ENCODE data around the gene PNMA8A. TPM values are rescaled to one million over a fixed set of nuclear protein-coding genes. Genes with fewer than 3 reads are reported as not detected.

Gene PNMA8A
- total RNA-seq, 4 donors from 2014 or later = 1.4 to 5.3 (median 2.5) TPM

DNA sequence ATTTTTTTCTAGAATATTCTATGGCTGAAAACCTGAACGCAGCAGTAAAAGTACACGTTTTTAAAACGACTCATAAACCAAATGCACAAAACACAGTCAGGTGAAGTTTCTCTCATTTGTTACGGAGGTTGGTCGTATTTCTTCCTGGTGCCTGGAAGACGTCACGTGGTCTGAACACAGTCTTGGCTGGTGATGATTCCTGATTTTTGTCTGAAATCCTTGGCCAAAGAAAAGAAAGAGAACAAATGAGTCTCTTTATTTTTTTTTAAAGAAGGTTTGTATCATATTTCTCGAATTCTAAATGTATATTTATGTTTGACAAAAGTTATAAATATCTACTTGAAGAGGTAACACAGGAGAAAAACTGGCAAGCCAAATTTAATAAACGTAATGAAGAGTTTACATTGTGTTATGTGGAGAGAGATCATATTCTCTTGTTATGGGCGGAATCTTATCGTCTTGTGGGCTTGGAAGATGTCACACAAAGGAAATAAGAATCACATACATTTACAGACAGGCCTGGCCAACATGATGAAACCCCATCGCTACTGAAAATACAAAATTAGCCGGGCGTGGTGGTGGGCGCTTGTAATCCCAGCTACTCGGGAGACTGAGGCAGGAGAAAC lies 10.0 kb upstream of the PNMA8A start:
- Histone ChIP-seq H3K9me3 (no peaks in the 10 kb centered on the region), H3K27me3 (peaks cover 0 to 25% (median 0%) of the 10 kb centered on the region in 4 donors), H3K27ac (replicated peaks in 1 of 4) (peak overlapping the region; percentile 39 to 74 (median 63)), H3K4me1 (peaks cover 0 to 19% (median 17%) of the 10 kb centered on the region in 4 donors), H3K36me3 (no peaks in the 10 kb centered on the region), H3K4me3 (peak overlapping the region in 1 of 4 donors; percentile 0)
- 45% methylated on average over 16 of the region's 16 CpGs for WGBS
- TF ChIP-seq EP300 (IDR thresholded peaks at IDR 0.05) (no peak), POLR2AphosphoS5 (IDR thresholded peaks at IDR 0.05) (no peak), POLR2A (IDR thresholded peaks at IDR 0.05; ENCODE audit: low read depth) (no peak)
- TF ChIP-seq, protein P1, sequence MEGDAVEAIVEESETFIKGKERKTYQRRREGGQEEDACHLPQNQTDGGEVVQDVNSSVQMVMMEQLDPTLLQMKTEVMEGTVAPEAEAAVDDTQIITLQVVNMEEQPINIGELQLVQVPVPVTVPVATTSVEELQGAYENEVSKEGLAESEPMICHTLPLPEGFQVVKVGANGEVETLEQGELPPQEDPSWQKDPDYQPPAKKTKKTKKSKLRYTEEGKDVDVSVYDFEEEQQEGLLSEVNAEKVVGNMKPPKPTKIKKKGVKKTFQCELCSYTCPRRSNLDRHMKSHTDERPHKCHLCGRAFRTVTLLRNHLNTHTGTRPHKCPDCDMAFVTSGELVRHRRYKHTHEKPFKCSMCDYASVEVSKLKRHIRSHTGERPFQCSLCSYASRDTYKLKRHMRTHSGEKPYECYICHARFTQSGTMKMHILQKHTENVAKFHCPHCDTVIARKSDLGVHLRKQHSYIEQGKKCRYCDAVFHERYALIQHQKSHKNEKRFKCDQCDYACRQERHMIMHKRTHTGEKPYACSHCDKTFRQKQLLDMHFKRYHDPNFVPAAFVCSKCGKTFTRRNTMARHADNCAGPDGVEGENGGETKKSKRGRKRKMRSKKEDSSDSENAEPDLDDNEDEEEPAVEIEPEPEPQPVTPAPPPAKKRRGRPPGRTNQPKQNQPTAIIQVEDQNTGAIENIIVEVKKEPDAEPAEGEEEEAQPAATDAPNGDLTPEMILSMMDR (IDR thresholded peaks at IDR 0.05) = no peak
- intact Hi-C loops (cut with DNase I) = no loop called here
- DNase-seq (ENCODE audit: extremely low spot score) = no peak

DNA sequence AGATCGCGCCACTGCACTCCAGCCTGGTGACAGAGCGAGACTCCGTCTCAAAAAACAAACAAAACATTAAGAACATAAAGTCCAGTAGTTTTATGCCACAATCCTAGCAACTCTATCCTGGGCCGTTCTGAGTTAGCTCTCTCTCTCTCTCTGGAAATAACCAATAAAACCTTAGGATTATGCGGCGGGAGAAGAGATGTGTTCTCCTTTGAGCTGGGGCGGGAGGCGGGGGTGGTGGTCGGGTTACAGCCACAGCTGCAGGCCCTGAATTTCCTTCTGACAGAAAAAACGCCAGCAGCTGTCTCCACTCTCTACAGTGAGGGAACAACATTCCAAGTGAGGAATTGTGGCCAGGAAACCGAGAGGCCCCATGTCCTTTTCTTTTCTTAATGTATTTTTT lies 9.1 kb upstream of the PNMA8A start:
- H3K27me3 ChIP-seq = peaks cover 0 to 25% (median 0%) of the 10 kb centered on the region in 4 donors
- no peaks in the 10 kb centered on the region for H3K36me3 ChIP-seq
- no peaks in the 10 kb centered on the region for H3K9me3 ChIP-seq
- peak overlapping the region; percentile 39 to 74 (median 63) for H3K27ac ChIP-seq (replicated peaks in 1 of 4)
- intact Hi-C loops (cut with DNase I) = no loop called here
- TF ChIP-seq POLR2AphosphoS5 (IDR thresholded peaks at IDR 0.05) = peak in 1 of 2 donors; percentile 13
- TF ChIP-seq POLR2A (IDR thresholded peaks at IDR 0.05; ENCODE audit: low read depth) = no peak
- DNase-seq (ENCODE audit: extremely low spot score) = no peak
- peak overlapping the region in 1 of 4 donors; percentile 0 for H3K4me3 ChIP-seq
- 30% methylated on average over 11 of the region's 12 CpGs for WGBS
- H3K4me1 ChIP-seq = peaks cover 0 to 19% (median 17%) of the 10 kb centered on the region in 4 donors

DNA sequence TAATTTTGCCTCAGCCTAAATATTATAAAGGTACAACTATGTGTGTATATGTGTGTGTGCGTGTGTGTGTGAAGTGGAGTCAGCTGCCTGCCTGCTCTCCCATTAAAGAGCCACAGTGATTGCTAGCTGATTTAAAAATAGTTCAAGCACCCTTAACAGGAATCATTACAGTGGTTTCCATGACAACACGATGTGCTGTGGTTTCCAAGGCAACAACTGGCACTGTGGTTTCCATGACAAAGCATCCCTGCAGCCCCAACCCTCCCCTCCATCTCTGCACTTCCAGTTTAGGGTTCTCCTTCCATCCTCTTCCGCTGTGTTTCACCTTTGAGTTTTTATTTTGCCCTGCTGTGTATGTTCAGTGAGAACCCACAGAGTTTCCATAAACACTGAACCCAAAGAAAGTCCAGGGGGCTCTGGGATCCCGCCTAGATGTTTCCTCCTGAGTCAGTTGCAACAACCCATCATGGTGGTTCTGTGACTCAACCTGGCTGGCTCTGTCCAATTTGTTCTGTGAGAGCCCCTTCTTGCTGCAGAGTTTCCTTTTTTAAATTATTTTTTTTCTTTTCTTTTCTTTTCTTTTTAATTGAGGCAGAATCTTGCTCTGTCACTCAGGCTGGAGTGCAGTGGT lies 7.1 kb upstream of the PNMA8A start:
- H3K4me1 ChIP-seq = peaks cover 0 to 19% (median 17%) of the 10 kb centered on the region in 4 donors
- TF ChIP-seq, protein P1 (IDR thresholded peaks at IDR 0.05) = no peak
- no peak for TF ChIP-seq EP300 (IDR thresholded peaks at IDR 0.05)
- no peak for TF ChIP-seq POLR2AphosphoS5 (IDR thresholded peaks at IDR 0.05)
- TF ChIP-seq POLR2A (IDR thresholded peaks at IDR 0.05; ENCODE audit: low read depth) = no peak
- peaks cover 0 to 32% (median 0%) of the 10 kb centered on the region in 4 donors for H3K27me3 ChIP-seq
- no peak for DNase-seq (ENCODE audit: extremely low spot score)
- H3K4me3 ChIP-seq = no peak overlapping the region
- no peak overlapping the region for H3K27ac ChIP-seq (replicated peaks in 1 of 4)
- intact Hi-C loops (cut with DNase I) = no loop called here
- 58% methylated on average over 4 of the region's 4 CpGs for WGBS
- H3K9me3 ChIP-seq = no peaks in the 10 kb centered on the region
- no peaks in the 10 kb centered on the region for H3K36me3 ChIP-seq

DNA sequence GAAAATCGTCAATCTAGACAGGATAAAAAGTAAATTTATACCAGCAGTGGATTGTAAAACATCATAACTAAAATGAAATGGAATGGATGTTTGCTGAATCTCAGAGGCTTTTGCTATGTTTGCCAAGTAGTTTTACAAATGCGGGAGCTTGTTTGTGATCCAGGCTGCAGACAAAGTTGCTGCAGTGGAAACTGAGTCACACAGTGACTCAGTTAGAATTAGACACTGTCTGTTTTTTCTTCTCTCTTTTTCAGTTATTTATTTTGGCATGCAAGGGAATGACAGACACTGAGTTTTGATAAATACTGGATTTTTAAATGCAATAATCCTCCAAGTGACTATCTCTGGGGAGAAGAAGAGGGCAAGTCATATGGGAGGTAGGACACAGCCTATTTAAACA lies 4.6 kb upstream of the PNMA8A start:
- H3K4me3 ChIP-seq = no peak overlapping the region
- H3K27me3 ChIP-seq = peaks cover 0 to 19% (median 0%) of the 10 kb centered on the region in 4 donors
- no peaks in the 10 kb centered on the region for H3K9me3 ChIP-seq
- DNase-seq (ENCODE audit: extremely low spot score) = no peak
- no peaks in the 10 kb centered on the region for H3K36me3 ChIP-seq
- intact Hi-C loops (cut with DNase I) = no loop called here
- no peak overlapping the region for H3K27ac ChIP-seq (replicated peaks in 1 of 4)
- WGBS = 72% methylated on average over 2 of the region's 2 CpGs
- TF ChIP-seq POLR2AphosphoS5 (IDR thresholded peaks at IDR 0.05) = no peak
- no peak for TF ChIP-seq EP300 (IDR thresholded peaks at IDR 0.05)
- TF ChIP-seq, protein P1 (IDR thresholded peaks at IDR 0.05) = no peak
- TF ChIP-seq POLR2A (IDR thresholded peaks at IDR 0.05; ENCODE audit: low read depth) = no peak
- H3K4me1 ChIP-seq = peaks cover 11 to 22% (median 22%) of the 10 kb centered on the region in 4 donors

DNA sequence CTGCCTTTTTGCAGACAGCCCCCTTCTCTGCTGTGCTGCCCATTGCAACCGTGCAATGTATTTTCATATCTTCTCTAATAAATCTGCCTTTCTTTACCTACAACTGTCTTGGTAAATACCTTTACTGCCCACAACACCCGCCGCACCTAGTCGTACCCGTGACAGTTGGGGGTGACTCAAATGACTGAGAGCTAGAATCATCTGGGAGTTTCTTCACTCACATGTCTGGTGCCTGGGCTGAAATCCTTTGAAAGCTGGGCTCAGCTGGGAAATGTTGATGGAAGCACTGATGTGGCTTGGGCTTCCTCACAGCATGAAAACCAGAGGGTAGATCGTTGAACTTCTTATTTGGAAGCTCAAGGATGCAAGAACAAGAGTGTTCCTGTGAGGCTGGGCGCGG lies 2.8 kb upstream of the PNMA8A start:
- Histone ChIP-seq H3K27me3 (peaks cover 0 to 12% (median 0%) of the 10 kb centered on the region in 4 donors), H3K36me3 (no peaks in the 10 kb centered on the region), H3K4me3 (no peak overlapping the region), H3K27ac (replicated peaks in 1 of 4) (no peak overlapping the region), H3K9me3 (no peaks in the 10 kb centered on the region), H3K4me1 (peaks cover 14 to 18% (median 15%) of the 10 kb centered on the region in 4 donors)
- 95% methylated on average over 8 of the region's 8 CpGs for WGBS
- intact Hi-C loops (cut with DNase I) = no loop called here
- no peak for DNase-seq (ENCODE audit: extremely low spot score)
- TF ChIP-seq POLR2A (IDR thresholded peaks at IDR 0.05; ENCODE audit: low read depth) (no peak), POLR2AphosphoS5 (IDR thresholded peaks at IDR 0.05) (no peak), EP300 (IDR thresholded peaks at IDR 0.05) (no peak)
- TF ChIP-seq, protein P1 (IDR thresholded peaks at IDR 0.05) = no peak

Data from esophagus muscularis mucosa (tissue), 4 donors.